LHCN-M2 (cell line): Measurements from ENCODE around the gene NRG2. TPM values are rescaled to one million over a fixed set of nuclear protein-coding genes. Genes with fewer than 3 reads are reported as not detected.

Source experiments
- DNase-seq: peaks from one replicate; pipeline ENCODE4 v3.0.0-alpha.2; 2012; ENCODE audit warnings: low read depth
- total RNA-seq: library from RNA; depleted of rRNA; stranded (reverse); fragments of >200 nt; gene quantifications from 2 replicates; pipeline ENCODE4 v1.2.3, GENCODE V29; 2014

The NRG2 gene
- total RNA-seq, 1 experiment from 2014 or later: not detected

- DNase-seq: peak; percentile 46
Observed at GRCh38 chr5:140011297-140011802, 31.7 kb downstream of the NRG2 start.

GRCh38 chr5:140010798-140011197 lies 32.3 kb downstream of the NRG2 start:
- DNase-seq: no peak

- no peak for DNase-seq
Observed at GRCh38 chr5:140007311-140007710, 35.8 kb downstream of the NRG2 start.

- DNase-seq: no peak
Observed at GRCh38 chr5:140005145-140005591, 37.9 kb downstream of the NRG2 start.

GRCh38 chr5:140004174-140004573 lies 38.9 kb downstream of the NRG2 start:
- DNase-seq: no peak

GRCh38 chr5:140003519-140003918 lies 39.6 kb downstream of the NRG2 start:
- no peak for DNase-seq

- no peak for DNase-seq
Observed at GRCh38 chr5:140000332-140000731, 42.8 kb downstream of the NRG2 start.

GRCh38 chr5:139998837-139999236 lies 44.3 kb downstream of the NRG2 start:
- DNase-seq: no peak

- DNase-seq: no peak
Observed at GRCh38 chr5:139997276-139997675, 45.8 kb downstream of the NRG2 start.

- DNase-seq: no peak
Observed at GRCh38 chr5:139995929-139996328, 47.2 kb downstream of the NRG2 start.

GRCh38 chr5:139994234-139994633 lies 48.9 kb downstream of the NRG2 start:
- DNase-seq: no peak

- DNase-seq: peak; percentile 89
Observed at GRCh38 chr5:139985733-139986132, 57.4 kb downstream of the NRG2 start.

GRCh38 chr5:139985290-139985689 lies 57.8 kb downstream of the NRG2 start:
- DNase-seq: no peak

GRCh38 chr5:139984816-139985215 lies 58.3 kb downstream of the NRG2 start:
- no peak for DNase-seq

- peak; percentile 16 for DNase-seq
Observed at GRCh38 chr5:139982975-139983240, 60.2 kb downstream of the NRG2 start.

GRCh38 chr5:139982157-139982974 lies 60.7 kb downstream of the NRG2 start:
- no peak for DNase-seq

GRCh38 chr5:139980765-139981164 lies 62.3 kb downstream of the NRG2 start:
- DNase-seq: no peak

GRCh38 chr5:139979943-139980342 lies 63.2 kb downstream of the NRG2 start:
- no peak for DNase-seq

- DNase-seq: no peak
Observed at GRCh38 chr5:139979518-139979917, 63.6 kb downstream of the NRG2 start.

- DNase-seq: no peak
Observed at GRCh38 chr5:139976703-139977102, 66.4 kb downstream of the NRG2 start.

- DNase-seq: no peak
Observed at GRCh38 chr5:139975942-139976341, 67.2 kb downstream of the NRG2 start.

- no peak for DNase-seq
Observed at GRCh38 chr5:139975306-139975705, 67.8 kb downstream of the NRG2 start.

- no peak for DNase-seq
Observed at GRCh38 chr5:139974661-139975060, 68.4 kb downstream of the NRG2 start.
